ENCODE data around the gene SYT7. TPM values are rescaled to one million over a fixed set of nuclear protein-coding genes. Genes with fewer than 3 reads are reported as not detected.

The SYT7 gene, protein sequence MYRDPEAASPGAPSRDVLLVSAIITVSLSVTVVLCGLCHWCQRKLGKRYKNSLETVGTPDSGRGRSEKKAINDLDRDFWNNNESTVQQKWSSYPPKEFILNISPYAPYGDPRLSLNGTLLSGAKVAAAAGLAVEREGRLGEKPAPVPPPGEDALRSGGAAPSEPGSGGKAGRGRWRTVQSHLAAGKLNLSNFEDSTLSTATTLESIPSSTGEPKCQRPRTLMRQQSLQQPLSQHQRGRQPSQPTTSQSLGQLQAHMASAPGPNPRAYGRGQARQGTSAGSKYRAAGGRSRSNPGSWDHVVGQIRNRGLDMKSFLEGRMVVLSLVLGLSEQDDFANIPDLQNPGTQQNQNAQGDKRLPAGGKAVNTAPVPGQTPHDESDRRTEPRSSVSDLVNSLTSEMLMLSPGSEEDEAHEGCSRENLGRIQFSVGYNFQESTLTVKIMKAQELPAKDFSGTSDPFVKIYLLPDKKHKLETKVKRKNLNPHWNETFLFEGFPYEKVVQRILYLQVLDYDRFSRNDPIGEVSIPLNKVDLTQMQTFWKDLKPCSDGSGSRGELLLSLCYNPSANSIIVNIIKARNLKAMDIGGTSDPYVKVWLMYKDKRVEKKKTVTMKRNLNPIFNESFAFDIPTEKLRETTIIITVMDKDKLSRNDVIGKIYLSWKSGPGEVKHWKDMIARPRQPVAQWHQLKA
- total RNA-seq (2014; rRNA removed; shearing (Covaris generic)) = 0.12 and 0.26 TPM in 2 replicates

DNA sequence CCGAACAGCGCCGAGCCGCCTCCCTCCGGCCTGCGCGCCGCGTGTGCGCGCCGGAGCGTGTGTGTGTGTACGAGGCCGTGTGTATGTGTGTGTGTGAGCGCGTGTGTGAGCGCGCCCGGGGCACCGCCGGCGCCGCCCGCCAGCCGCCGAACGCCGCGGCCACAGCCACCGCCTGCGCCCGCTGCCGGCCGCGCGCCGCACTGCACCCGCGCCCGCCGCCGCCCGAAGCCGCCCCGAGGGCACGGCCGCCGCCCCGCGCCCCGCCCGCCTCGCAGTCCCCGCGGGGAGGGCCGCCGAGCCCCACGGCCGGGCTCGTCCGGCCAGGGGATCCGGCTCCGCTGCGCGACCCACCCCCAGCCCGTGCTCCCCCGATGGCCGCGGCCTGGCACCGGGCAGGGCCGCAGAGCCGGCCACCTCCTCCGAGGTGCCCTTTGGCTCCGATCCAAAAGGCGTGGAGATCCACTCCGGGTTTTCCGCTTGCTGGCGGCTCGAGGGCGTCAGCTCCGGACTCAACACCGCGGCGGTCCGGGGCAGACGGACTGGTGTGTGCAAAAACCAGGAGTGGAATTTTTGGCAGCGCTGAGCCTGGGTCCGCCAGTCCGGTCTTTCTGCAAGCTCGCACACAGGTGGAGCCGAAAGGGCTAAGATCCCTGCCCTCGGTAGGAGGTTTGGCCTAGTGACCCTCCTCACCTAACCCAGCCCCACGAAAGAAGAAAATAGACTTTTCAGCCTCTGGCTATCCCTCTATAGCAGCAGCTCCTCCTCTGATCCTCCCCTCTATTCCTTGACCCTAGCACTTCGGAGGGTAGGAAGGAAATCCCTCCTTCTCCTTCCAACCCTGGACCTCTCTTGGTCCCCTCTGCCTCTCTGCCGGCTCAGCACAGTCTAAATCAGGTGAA lies at the start of gene SYT7:
Gene SYT7, minus strand, starts transcription at position 47 of the 899 bp plus-strand sequence. CDS start 256 bp downstream, outside the sequence.
- peak; percentile 77 for DNase-seq (ENCODE audit: low spot score)

DNA sequence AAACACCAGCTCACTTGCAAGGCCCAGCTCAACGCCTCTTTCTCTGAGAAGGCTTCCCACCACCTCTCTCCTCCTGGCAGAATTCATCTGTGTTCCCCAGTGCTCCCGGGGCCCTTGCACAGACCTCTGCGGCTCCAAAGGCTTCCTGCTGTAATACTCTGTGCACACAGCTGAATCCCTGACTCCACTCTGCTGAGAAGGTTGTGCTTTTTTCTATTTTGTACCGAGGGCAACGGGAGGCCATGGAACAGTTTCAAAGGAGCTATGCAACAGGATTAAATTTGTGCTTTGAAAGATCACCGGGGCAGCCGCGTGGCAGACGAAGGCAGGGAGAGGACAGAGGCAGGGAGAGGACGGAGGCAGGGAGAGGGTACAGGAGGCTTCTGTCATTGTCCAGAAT lies 49.2 kb upstream of the SYT7 start:
- DNase-seq (ENCODE audit: low spot score) = no peak

DNA sequence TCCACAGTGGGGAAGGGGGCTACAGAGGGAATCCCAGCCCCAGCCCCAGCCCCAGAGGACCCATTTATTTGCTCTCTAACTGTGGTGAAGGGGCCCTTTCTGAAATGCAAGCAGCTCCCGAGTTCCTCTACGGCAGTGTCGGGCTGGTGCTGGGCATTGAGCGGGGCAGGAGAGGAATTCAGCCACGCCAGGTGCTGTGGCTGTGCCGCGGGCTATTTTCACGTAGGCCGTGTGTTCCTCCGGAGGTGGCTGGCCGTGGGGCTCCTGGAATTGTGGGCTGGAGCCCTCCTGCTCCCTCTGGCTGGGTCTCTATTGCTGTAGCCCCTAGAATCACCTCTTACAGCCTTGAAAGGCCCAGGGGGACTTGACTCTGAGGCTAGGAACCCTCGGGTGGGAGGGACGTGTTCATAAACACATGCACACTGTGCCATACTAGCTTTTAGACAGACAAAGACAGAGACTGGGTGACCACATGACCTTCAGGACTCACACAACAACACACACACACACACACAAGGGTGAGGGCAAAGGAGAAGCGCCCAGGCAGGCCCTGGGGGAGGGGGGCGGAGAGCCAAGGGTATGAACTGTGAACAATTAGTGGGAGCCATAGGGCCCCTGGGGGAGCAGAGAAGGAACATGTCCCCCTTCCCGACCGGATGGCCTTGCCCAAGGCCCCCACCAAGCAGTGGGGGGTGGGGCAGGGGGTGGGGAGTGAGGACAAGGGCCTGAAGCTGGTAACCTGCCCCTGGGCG lies 48.4 kb upstream of the SYT7 start:
- no peak for DNase-seq (ENCODE audit: low spot score)

DNA sequence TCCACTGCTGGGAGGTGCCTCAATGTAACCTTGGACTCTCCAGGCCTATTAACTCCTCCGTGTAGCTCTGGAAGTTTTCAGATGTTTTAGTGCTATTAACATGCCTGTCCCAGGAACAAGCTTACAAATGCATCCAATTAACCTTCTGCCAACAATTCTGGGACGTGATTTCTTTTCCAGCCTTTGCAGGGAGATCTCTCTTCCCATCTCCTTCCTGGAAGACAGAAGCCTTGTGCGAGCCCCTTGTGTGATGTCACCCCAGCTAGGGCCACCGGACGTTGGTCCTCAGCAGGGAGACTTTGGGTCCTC lies 47.7 kb upstream of the SYT7 start:
- DNase-seq (ENCODE audit: low spot score) = no peak

DNA sequence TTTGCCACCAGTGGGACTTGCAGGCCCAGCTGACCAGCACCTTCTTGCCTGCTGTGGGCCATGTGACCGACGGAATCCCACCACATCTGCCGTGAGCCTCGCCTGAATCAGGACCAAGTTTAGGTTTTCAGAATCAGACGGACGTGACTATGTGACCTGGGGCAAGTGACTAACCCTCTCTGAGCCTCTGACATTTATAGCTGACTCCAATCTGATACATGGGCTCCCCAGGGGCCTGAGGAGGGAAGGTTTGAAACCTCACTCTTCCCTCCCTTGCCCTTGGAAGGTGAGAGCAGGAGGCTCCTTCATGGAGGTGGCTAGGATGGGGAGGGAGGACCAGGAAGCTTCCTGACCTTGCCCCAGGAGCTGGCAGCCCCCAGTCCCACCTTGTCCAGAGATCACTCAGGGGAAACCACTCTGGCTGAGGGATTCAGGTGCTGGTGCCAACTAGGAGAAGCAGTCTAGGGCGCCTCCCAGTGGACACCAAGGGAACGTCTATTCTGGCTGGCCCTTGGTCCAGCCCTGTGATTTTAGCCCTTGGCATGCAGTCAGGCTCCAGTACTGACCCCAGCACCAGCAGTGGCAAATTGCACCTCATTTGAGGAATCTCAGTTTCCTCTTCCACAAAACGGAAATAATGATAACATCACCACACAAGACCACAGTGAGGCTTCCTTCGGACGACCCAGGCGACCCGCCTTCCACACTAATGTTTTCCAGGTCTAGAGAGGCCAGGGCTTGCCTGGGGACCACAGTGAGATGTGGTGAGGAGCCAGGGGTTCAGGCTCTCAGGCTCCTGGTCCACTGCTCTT lies 47.2 kb upstream of the SYT7 start:
- peak; percentile 75 for DNase-seq (ENCODE audit: low spot score)

DNA sequence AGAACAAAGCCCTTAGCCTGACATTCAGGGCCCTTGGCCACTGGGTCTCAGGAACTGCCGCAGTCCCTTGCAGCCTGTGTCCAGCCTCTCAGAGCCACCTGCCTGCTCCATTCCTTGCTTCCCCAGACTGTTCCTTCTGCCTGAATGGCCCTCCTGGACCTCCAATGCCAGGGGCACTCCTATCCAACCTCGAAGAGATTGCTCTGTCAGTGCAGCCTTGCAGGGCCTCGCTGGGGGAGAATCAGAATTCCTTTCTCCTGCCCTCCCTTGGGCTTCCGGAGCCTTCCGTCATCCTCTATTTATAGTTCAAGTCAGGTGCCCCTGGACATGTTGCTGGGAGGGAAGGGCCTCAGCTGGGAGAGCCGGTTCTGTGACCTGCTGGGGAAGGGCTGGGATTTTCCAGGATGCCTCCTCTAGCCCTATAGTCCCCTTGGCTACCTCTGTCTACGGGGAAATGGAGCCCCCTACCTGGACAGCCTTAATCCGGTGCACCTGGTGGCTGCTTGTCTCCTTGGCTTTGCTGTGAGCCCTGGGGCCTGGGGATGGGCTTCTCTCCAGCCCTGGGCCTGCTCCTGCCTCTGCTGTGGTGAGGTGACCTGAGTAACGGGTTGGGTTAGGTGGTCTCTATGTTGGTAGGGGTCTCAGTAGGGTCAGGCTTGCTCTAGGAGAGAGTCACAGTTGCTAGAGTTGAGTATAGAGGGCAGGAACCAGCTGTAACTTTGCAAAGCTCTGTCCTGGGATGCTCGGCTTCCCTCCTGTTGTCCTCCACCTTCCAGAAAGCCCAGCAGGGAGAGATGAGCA lies 45.9 kb upstream of the SYT7 start:
- peak; percentile 70 for DNase-seq (ENCODE audit: low spot score)

DNA sequence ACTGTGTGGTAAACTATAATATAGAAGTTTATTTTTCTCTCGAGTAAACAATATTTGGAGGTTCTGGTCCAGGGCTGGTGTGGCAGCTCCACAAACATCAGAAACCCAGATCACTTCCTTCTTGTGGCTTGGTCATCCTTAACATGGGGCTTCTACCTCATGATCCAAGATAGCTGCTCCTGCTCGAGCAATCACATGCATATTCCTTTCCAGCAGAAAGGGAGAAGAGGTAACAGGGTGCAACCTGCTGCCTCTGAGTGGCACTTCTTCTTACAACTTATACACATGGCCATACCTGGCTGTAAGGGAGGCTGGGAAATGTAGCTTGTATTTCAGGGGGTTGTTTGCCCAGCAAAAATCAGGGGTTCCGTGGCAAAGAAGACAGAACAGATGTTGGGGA lies 44.6 kb upstream of the SYT7 start:
- DNase-seq (ENCODE audit: low spot score) = no peak

DNA sequence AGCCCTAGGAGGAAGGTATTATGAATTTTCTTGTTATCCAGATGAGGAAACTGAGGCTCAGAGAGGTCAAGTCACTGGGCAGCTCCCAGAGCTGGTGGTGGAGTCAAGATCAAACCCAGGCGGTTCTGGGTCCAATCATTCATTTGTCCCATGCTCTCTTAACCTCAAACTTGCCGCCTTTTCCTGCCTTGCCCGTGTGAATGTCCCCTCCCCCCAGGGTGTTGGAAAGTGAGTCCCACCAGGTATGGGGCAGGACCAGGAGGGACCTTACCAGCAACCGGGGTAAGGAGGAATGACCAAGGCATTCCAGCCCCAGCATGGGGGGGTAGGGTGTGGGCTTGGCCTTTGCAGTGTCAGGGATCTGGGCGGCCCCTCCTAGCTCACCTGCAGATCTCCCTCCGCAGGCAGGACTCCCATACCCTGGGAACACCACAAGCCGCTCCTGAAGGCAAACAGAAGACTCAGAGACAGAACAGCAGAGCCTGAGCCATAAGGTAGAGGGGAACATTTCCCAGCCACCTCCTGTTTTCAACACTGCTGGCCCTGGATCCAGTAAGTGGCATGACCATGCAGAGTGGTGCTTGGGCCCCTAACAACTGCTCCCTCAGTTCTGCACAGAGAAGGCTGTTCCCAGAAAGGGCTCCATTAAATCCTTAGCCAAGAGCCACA lies 41.2 kb upstream of the SYT7 start:
- DNase-seq (ENCODE audit: low spot score) = no peak

DNA sequence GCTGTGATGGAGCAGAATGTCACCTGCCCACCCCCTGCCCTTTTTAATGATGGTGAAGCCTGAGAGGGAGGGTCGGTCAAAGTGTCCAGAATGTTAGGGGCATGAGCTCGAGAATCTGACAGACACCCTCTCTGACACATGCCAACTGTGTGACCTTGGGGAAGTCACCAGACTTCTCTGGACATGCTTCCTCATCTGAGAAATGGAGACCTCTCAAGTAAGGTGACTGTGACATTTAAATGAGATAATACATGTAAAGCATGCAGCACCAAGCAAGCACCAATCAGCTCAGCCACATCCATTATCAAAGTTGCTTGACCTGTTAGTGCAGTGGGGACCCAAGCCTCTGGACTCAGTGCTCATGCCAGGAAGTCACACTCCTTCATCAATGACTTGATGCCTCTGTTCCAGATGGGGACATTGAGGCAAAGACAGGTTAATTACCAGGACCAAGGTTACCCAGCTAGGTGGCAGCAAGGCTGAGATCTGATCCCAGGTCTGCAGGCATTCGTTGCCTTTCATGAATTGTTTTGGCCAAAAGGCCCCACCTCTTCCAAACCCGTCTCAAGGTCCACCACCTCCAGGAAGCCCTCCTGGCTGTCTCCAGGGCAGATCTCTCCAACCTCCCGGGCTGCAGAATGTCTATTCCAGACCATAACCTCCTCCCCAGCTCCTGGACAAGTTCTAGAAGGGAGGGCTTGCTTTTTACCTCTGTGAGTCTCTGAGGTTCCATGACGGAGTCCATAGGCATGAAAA lies 38.8 kb upstream of the SYT7 start:
- DNase-seq (ENCODE audit: low spot score) = no peak

DNA sequence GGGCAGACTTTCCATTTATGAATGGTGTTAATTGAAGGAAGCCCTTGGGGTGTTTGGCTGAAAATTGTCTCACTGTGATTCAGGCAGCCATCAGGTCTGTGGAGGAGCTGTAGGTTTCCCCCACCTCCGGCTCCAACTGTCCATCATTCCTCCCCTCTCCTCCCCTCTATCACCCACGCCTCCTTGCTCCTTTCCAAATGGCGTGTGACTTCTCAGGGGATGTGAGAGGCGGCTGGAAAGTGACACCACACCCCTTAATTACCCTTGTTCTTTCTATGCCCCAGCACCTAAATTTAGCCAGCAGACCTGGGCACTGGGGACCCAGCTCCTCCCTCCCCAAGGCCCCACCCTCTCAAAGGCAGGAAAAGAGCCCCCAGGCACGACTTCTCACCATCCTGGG lies 38.1 kb upstream of the SYT7 start:
- no peak for DNase-seq (ENCODE audit: low spot score)

DNA sequence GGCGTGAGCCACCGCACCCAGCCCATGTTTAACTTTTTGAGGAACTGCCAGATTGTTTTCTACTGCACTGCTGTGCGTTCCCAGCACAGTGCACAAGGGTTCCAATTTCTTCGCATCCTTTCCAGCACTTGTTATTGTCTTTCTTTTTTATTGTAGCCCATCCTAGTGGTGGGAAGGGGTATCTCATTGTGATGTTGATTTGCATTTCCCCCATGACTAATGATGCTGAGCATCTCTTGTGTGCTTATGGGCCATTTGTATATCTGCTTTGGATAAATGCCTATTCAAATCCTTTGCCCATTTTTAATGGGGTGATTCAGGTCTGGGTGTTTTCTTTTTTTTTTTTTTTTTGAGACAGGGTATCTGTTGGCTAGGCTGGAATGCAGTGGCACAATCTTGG lies 36.6 kb upstream of the SYT7 start:
- DNase-seq (ENCODE audit: low spot score) = no peak

DNA sequence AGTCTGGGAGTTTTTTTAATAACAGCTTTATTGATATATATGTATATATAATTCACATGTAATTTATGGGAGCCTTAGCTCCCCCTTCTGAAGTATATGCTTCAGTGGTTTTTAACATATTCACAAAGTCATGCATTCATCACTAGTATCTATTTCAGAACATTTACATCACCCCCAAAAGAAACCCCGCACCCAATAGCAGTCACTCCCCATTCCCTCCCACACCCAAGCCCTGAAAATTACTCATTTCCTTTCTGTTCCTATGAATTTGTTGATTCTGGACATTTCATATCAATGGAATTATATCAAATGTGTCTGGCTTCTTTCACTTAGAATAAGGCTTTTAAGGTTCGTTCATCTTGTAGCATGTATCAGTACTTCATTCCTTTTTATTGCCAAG lies 35.6 kb upstream of the SYT7 start:
- DNase-seq (ENCODE audit: low spot score) = peak; percentile 45

DNA sequence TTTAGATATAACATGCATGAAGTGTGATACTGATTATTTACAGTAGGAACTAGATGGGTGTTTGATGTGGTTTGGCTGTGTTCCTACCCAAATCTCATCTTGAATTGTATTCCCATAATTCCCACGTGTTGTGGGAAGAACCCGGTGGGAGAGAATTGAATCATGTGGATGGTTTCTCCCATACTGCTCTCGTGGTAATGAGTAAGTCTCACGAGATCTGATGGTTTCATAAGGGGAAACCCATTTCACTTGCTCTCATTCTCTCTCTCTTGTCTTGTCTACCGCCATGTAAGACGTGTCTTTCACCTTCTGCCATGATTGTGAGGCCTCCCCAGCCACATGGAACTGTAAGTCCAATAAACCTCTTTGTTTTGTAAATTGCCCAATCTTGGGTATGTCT lies 33.9 kb upstream of the SYT7 start:
- DNase-seq (ENCODE audit: low spot score) = peak; percentile 71

DNA sequence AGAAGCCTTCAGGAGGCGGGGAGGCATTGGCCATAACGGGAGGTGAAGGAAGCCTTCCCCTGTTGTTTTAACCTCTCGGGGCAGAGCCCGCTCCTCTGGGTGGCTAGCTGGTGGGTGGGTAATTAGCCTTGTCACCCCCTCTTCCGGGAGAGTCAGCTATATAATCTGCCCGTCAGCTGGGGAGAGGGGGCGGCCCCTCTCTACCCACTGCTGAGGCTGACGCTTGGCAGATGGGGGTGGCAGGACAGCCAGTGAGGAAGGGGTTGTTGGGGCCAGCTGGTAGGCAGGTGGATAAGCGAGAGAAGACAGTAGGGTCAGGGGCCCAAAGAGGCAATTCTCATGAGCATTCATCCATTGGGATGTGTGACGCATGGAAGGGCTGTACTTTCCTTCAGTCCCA lies 33.0 kb upstream of the SYT7 start:
- no peak for DNase-seq (ENCODE audit: low spot score)

DNA sequence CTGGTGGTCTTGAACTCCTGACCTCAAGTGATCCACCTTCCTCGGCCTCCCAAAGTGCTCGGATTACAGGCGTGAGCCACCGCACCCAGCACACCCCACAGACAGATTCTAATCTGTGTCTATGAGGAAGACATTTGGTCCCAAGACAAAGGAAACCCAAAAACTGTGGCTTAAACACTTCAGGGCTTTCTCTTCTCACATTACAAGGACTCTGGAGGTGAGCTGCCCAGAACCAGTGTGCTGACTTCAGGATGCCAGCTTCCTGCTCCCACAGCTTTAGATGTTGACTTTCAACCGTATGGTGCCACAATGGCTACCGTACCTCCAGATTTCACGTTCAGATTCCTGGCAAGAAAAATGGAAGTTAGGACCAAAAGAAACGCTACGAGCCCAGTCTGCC lies 32.2 kb upstream of the SYT7 start:
- DNase-seq (ENCODE audit: low spot score) = no peak

DNA sequence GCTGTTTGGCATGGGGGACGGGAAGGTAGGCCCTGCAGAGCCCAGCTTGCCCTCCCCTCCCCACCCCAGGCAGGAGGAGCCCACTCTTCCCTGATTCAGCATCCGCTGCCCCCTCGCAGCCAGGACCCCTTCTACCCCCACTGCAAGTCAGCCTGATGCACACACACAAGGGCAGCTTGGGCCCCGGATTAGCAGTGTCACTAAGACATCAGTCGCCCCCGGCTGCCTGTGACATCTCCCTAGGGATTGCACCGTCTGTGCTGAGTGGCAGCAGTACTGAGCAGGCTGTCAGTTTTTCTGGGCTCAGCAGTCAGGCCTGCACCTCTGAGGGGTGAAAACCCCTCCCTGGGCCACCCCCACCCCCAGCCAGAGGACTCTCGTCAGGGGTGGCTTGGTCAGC lies 30.4 kb upstream of the SYT7 start:
- DNase-seq (ENCODE audit: low spot score) = no peak

DNA sequence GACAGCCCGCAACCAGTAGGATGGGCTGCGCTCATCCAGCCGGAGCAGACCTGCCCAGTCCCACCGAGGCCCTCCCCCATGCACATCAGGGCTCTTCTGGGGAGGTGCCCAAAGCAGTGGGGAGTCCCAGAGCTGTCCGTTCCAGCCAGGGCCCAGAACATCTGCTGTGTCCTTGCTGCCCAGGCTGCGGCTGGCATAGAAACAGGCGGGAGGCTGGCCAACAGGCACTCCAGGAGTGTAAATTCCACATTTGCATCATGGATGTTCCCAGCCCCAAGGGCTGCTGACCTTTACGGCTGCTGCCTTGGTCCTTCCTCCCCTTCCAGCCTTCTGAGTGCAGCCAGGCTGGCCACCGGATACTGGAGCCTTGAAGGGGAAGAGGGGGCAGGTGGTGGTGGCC lies 30.0 kb upstream of the SYT7 start:
- DNase-seq (ENCODE audit: low spot score) = no peak

DNA sequence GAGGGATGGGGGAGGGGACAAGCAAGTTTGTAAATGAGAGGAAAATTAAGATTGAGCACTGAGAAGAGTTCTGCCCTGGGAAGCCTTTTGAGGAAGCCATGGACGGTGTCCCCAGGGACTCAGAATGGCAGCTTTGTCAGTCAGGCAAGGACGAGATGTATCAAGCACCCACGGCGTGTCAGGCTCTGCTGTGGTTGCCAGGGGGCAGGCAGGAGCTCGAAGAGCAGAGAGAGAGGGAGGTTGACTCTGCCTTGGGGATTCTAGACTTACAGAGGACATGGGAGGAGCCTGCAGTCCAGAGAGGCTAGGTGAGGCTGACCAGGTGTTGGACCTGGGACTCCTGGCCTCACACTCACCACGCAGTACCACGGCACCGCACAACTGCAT lies 29.1 kb upstream of the SYT7 start:
- no peak for DNase-seq (ENCODE audit: low spot score)

Measured in A172 (cell line).